Loucy (cell line): Measurements from ENCODE around the gene STC2.

Source experiments
- H2AFZ ChIP-seq: fragments of 200-600 bp; sonication (generic); 2 replicates; pipeline ENCODE4 v1.6.0; 2016; ENCODE audit warnings: antibody characterized with exemption, mild to moderate bottlenecking, low read length, moderate library complexity
- H3F3A ChIP-seq: fragments of 200-600 bp; 2 replicates; pipeline ENCODE4 v1.6.0; 2016; ENCODE audit warnings: antibody characterized with exemption, low read depth, mild to moderate bottlenecking
- H3K27me3 ChIP-seq: fragments of 200-600 bp; sonication (generic); 2 replicates; pipeline ENCODE4 v1.6.1; 2014; ENCODE audit warnings: low read length, mild to moderate bottlenecking; ENCODE audit not compliant: insufficient read depth, poor library complexity, severe bottlenecking
- H3K36me3 ChIP-seq: fragments of 200-600 bp; sonication (generic); 2 replicates; pipeline ENCODE4 v1.6.1; 2016; ENCODE audit warnings: low read length; ENCODE audit not compliant: insufficient read depth
- H3K4me1 ChIP-seq: fragments of 200-600 bp; sonication (generic); 2 replicates; pipeline ENCODE4 v1.5.1; 2014; ENCODE audit warnings: low read length, mild to moderate bottlenecking; ENCODE audit not compliant: insufficient read depth, poor library complexity, severe bottlenecking
- H3K4me2 ChIP-seq: fragments of 200-600 bp; sonication (generic); 2 replicates; pipeline ENCODE4 v1.6.0; 2014; ENCODE audit warnings: antibody characterized with exemption, low read length, low read depth, mild to moderate bottlenecking; ENCODE audit not compliant: poor library complexity, severe bottlenecking
- H3K4me3 ChIP-seq: fragments of 200-600 bp; sonication (generic); 2 replicates; pipeline ENCODE4 v1.5.1; 2014; ENCODE audit warnings: low read length, mild to moderate bottlenecking, mixed read lengths; ENCODE audit not compliant: poor library complexity, severe bottlenecking
- H3K79me2 ChIP-seq: fragments of 200-600 bp; sonication (generic); 2 replicates; pipeline ENCODE4 v1.6.1; 2014; ENCODE audit warnings: low read length; ENCODE audit not compliant: insufficient read depth
- H3K9ac ChIP-seq: fragments of 200-600 bp; sonication (generic); 2 replicates; pipeline ENCODE4 v1.6.0; 2014; ENCODE audit warnings: mild to moderate bottlenecking, low read depth, low read length, moderate library complexity; ENCODE audit not compliant: poor library complexity, severe bottlenecking
- H3K9me2 ChIP-seq: fragments of 200-600 bp; sonication (generic); replicated peaks from 2 replicates; pipeline ENCODE4 v1.6.1; 2016; ENCODE audit warnings: low read depth, low read length, mixed read lengths
- H3K9me3 ChIP-seq: fragments of 200-600 bp; sonication (generic); 2 replicates; pipeline ENCODE4 v1.6.1; 2014; ENCODE audit warnings: mild to moderate bottlenecking, antibody characterized with exemption, low read length, low read depth; ENCODE audit not compliant: insufficient read depth
- H4K20me1 ChIP-seq: fragments of 200-600 bp; sonication (generic); 2 replicates; pipeline ENCODE4 v1.6.0; 2014; ENCODE audit warnings: antibody characterized with exemption, low read length, mild to moderate bottlenecking; ENCODE audit not compliant: insufficient read depth, poor library complexity, severe bottlenecking
- EZH2phosphoT487 ChIP-seq: fragments of 200-600 bp; IDR thresholded peaks from 2 replicates; pipeline ENCODE4 v1.6.1; 2018; ENCODE audit warnings: antibody characterized with exemption, mild to moderate bottlenecking, moderate library complexity, borderline replicate concordance
- TF ChIP-seq, protein P1 (sequence below): fragments of 200-600 bp; sonication (generic); conservative IDR thresholded peaks from 2 replicates; pipeline ENCODE4 v1.5.1; 2014; ENCODE audit warnings: mild to moderate bottlenecking, antibody characterized with exemption, low read length

The STC2 gene

DNA sequence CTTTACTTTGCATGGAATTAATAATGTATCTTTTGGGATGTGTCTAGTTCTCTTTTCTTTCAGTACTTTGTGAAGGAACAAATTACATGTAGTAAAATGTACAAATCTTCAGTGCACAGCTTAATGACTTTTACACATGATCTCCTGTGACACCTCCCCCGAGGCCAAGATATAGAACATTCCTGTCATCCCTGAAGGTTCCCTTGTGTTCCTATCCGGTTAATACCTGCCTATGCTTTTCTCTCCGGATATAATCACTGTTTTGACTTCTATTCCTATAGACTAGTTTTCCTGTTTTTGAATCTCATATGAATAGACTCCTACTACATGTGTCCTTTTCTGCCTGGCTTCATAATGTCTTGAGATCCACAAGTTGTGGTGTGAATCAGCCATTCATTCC, 21.5 kb downstream of the STC2 start:
- H3K9ac ChIP-seq, result no peak overlapping the region
- no peaks in the 10 kb centered on the region for H3K4me1 ChIP-seq
- no peaks in the 10 kb centered on the region for H4K20me1 ChIP-seq
- H3F3A ChIP-seq, result no peaks in the 10 kb centered on the region
- no peak overlapping the region for H3K4me3 ChIP-seq
- no peak overlapping the region for H3K4me2 ChIP-seq
- H3K36me3 ChIP-seq, result no peaks in the 10 kb centered on the region
- TF ChIP-seq, protein P1, sequence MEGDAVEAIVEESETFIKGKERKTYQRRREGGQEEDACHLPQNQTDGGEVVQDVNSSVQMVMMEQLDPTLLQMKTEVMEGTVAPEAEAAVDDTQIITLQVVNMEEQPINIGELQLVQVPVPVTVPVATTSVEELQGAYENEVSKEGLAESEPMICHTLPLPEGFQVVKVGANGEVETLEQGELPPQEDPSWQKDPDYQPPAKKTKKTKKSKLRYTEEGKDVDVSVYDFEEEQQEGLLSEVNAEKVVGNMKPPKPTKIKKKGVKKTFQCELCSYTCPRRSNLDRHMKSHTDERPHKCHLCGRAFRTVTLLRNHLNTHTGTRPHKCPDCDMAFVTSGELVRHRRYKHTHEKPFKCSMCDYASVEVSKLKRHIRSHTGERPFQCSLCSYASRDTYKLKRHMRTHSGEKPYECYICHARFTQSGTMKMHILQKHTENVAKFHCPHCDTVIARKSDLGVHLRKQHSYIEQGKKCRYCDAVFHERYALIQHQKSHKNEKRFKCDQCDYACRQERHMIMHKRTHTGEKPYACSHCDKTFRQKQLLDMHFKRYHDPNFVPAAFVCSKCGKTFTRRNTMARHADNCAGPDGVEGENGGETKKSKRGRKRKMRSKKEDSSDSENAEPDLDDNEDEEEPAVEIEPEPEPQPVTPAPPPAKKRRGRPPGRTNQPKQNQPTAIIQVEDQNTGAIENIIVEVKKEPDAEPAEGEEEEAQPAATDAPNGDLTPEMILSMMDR, result no peak
- TF ChIP-seq EZH2phosphoT487, result no peak
- H3K9me3 ChIP-seq, result no peaks in the 10 kb centered on the region
- H3K27me3 ChIP-seq, result no peaks in the 10 kb centered on the region
- no peaks in the 10 kb centered on the region for H3K9me2 ChIP-seq
- H2AFZ ChIP-seq, result no peak overlapping the region
- H3K79me2 ChIP-seq, result no peaks in the 10 kb centered on the region

DNA sequence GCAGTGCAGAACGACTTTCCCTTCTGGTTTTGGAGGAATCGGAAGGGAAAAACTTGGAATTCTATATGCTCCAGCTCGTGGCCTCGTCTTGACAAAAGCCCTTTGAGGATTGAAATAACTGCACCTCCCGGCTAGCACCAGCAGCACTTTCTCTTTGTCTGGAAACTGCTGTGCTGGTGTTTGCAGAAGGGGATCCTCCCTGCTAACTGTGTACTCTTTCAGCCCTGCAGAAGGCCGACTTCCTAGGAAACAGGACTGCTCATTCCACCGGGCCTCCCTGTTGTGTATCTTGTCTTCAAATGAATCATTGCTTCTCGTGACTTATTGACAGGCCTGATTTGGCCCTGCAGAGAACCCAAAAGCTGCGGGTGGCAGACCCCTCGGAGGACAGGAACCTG, 23.6 kb downstream of the STC2 start:
- Histone ChIP-seq H3K4me1 (no peaks in the 10 kb centered on the region), H3F3A (no peaks in the 10 kb centered on the region), H3K9me3 (no peaks in the 10 kb centered on the region), H2AFZ (no peak overlapping the region), H4K20me1 (no peaks in the 10 kb centered on the region), H3K9me2 (no peaks in the 10 kb centered on the region), H3K36me3 (no peaks in the 10 kb centered on the region), H3K79me2 (no peaks in the 10 kb centered on the region), H3K4me3 (no peak overlapping the region), H3K4me2 (no peak overlapping the region), H3K9ac (no peak overlapping the region), H3K27me3 (no peaks in the 10 kb centered on the region)
- TF ChIP-seq, protein P1, result no peak
- no peak for TF ChIP-seq EZH2phosphoT487

DNA sequence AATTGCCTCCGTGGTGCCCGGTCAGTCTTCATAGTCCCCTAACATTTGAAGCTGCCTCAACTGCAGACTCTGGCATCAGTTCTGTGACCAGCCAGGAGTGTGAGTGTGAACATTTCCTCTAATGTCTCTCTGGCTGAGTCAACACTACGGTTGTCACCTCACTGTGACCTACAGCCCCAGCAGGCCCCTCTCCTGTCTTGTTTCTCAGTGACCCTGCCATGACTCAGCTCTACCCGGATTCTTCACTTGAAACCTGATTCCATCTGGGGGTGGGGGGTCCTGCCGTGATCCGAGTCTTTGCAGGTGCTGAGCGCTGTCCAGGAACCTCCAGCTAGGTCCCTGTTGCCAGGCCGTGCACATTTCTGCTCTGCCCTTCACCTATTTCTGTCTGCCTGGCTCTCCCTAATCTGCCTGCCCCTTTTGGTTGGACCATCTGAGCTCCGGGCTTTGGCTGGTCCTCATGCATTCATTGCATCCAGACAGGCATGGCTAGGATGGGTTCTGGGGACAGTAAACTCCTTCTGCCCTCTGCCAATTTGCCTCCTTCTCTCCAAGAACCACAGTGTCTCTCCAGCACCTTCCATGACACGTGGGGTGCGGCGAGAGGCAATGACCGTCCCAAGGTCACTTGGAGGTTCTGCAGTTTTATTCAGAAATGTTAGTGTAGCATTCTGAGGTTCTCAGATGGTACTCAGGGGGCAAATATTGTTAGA, 24.2 kb downstream of the STC2 start:
- H3K79me2 ChIP-seq, result no peaks in the 10 kb centered on the region
- H3K4me2 ChIP-seq, result no peak overlapping the region
- no peaks in the 10 kb centered on the region for H3K9me3 ChIP-seq
- no peaks in the 10 kb centered on the region for H3K36me3 ChIP-seq
- no peak overlapping the region for H2AFZ ChIP-seq
- no peaks in the 10 kb centered on the region for H3K9me2 ChIP-seq
- no peak overlapping the region for H3K4me3 ChIP-seq
- H3K27me3 ChIP-seq, result no peaks in the 10 kb centered on the region
- no peaks in the 10 kb centered on the region for H3K4me1 ChIP-seq
- H3K9ac ChIP-seq, result no peak overlapping the region
- TF ChIP-seq, protein P1, result no peak
- TF ChIP-seq EZH2phosphoT487, result no peak
- no peaks in the 10 kb centered on the region for H4K20me1 ChIP-seq
- H3F3A ChIP-seq, result no peaks in the 10 kb centered on the region
